HS-5 (cell line): ENCODE measurements around the gene ERFL.
"Not testable (repeated sequence)": the region's sequence is repeated elsewhere in the genome, so short reads cannot be mapped to it uniquely, and the experiment has no call there.

Experiments
- DNase-seq: peaks from one replicate; pipeline ENCODE4 v3.0.0-alpha.2; 2012; ENCODE audit warnings: low read depth

ERFL gene

GRCh38 chr19:41877916-41878905 lies 50.0 kb downstream of the ERFL start:
- no peak for DNase-seq

- no peak for DNase-seq
Observed at GRCh38 chr19:41876847-41877832, 51.1 kb downstream of the ERFL start, which contains the start of gene CD79A. Gene CD79A, plus strand, starts transcription at chr19:41877279. Its CDS starts 26 bp downstream, at chr19:41877305.

DNA sequence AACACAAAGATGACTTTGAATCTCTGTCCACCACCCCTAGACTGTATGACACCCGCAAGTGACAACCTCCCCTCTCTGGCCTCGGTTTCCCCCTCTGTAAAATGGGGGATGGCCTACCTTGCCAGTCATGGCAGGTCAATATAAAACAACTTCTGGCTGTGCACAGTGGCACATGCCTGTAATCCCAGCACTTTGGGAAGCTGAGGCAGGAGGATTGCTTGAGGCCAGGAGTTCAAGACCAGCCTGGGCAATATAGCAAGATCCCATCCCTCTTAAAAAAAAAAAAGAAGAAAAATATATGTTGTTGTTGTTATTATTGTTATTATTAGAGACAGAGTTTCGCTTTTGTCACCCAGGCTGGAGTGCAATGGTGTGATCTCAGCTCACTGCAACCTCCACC lies 52.3 kb downstream of the ERFL start:
- not testable (repeated sequence) for DNase-seq

- DNase-seq: no peak
Observed at GRCh38 chr19:41872775-41873647, 55.2 kb downstream of the ERFL start.

GRCh38 chr19:41872384-41872774 lies 55.9 kb downstream of the ERFL start:
- no peak for DNase-seq

DNA sequence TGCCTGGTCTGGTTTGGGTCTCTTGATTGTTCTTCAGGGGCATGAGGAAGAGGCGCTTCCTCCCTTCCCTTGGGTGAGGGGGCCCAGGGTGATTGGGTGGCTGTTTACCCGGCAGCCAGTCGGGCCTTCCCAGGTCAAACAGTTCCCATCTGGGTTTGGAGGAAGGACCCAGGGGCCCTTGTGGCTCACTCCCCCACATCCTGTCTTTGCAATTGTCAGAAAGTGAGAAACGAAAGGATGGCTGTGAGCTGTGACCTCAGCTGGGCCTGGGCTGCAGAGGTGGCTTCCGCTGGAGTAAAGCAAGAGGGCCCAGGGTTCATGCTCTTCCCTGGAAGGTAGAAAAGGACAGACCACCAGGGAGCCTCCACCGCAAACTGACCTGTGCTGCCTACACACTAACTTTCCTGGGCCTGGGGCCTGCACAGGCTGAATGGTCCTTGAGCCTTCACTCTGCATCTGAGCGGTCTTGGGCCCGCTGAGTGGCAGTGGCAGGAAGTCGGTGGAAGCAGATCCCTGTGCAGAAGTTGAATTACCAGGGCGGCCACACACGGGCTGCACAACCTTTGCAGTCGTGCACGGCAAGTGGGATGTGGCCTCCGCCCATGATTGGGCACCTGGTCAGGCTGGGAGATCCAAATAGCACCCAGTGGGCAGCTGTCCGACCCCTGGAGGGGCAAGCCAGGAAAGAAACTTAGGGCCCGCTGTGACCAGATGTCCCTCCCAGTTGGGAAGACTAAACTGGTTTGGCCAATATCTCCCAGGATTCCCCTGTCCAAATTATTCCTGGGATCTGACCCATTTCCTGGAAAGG lies 56.5 kb downstream of the ERFL start:
- no peak for DNase-seq

DNA sequence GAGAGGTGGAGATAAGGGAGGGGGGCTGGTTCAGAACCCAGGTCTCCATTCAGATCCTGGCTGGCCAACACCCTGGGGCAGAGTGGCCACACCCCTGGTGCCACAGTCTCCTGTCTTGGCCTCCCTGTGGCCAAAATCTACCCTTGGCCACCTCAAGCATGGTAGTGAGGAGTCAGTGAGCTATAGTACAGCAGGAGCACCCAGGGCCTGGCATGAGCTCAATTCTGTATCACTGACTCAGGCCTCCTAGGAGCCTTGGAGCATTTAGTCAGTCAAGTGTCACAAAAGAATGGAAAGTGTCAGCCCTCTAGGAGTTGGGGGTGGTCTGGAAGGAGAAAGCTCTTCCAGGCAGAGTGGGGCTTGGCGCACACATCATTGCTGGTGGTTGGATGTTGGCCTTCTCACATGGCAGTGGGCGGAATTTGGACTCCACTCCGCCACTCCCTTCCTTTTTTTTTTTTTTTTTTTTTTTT lies 57.8 kb downstream of the ERFL start:
- DNase-seq: no peak

DNA sequence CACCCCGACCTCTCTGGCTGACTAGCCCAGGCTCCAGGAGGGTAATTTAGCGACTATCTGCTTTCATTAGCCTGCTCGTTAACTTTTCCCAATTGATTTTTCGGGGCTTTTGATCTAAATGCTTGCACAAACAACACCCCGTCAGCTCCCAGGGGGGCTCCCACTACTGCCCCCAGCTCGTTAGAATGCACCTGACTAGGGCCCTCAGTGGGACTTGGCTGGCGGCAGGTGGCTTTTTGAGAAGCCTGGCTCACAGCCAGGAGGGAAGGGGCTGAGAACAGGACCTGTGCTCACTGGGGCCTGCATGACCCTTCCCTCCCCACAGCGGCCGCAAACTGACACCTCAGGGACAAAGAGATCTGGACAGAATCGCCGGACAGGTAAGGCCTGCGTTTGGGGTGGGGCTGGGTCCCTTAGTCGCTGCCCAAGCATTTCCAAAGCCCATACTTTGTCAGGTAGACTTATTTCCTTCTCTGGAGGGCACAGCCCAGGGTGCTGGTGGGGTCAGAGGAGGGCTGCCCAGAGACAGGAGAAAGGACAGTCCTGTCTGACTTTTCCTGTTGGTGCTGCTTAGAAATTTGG lies 58.8 kb downstream of the ERFL start:
- DNase-seq: no peak

DNA sequence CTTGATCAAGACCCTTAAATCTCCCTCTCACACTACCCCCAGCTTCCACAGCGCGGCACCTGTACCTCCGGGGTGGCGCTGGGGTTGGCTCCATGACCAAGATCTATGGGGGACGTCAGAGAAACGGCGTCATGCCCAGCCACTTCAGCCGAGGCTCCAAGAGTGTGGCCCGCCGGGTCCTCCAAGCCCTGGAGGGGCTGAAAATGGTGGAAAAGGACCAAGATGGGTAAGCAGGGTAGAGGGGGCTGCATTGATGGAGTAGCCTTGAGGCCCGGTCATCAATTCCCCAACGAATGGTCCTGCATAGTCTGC lies 59.3 kb downstream of the ERFL start:
- DNase-seq: no peak

- no peak for DNase-seq
Observed at GRCh38 chr19:41868120-41868988, 59.9 kb downstream of the ERFL start.

DNA sequence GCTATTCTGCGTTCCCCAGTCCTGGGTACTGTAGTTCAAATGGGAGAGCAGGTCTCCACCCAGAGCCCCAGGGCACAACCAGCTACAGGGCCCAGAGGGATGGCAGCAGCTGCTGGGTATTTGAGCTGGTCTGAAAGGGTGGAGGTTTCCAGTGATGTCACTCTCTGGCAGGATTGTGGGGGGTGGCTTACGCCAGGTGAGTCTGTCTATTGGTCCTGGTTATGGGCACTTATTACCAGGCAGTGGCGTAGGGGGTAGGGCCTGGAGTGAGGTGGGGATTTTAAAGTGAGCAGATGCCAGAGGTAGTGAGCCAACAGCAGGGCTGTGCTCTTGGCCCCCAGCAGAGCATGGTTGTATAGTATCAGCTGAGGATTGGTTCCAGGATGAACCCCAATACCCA lies 62.0 kb downstream of the ERFL start:
- DNase-seq: no peak

GRCh38 chr19:41864374-41864773 lies 63.9 kb downstream of the ERFL start:
- no peak for DNase-seq

DNA sequence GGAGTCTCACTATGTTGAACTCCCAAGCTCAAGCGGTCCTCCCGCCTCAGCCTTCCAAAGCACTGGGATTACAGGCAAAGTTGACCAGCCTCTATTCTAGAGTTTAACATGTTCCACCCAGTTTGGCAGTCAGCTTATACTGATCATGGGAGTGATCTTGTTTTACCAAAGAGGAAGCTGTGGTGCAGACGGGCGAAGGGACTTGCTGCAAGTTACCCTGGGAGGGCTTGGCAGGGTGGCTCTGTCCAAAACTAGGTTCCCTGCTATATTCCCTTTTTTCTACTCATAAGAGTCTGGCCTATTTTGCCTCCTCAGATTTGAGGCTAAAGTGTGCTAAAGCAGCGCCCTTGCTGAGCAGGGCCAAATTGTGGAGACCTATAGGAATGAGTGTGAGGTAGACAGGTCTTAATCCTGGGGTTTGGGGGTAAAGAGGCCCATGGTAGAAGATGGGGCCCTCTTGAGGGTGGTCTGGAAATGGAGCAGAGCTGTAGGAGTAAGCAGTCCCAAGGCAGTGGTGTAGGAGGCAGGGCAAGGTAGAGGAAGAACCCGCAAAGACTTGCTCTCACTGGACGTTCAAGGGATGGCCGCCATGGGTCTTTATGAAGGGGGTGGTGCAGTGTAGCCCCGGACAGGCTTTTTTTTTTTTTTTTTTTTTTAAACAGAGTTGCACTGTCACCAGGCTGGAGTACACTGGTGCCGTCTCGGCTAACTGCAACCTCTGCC lies 64.9 kb downstream of the ERFL start:
- DNase-seq: no peak

DNA sequence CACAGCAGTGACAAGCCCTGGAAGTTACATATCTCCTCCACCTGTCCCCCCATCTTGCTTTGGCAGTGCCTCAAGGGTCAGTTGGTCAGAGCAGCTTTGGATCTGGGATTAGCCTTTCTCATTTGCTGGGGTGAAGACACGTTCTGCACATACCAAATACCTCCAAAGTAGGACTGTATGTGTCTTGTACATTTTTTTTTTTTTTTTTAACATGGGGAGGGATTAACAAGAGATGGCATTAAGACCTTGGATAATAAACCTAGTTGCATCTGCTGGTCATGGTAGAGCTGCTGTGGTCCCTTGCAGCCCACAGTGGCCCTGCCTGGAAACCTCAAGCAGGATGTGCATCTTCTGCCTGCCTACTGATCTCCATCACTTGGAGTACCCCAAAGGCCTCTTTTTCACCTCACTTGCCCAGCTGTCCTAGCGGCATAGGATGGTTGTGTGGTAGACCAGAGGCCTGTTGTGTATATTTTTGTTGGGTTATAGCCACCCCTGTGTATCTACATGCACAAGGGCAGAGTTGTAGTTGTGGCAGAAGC lies 65.7 kb downstream of the ERFL start:
- no peak for DNase-seq

- no peak for DNase-seq
Observed at GRCh38 chr19:41861846-41862245, 66.4 kb downstream of the ERFL start.

GRCh38 chr19:41861116-41861768 lies 67.0 kb downstream of the ERFL start:
- DNase-seq: no peak

DNA sequence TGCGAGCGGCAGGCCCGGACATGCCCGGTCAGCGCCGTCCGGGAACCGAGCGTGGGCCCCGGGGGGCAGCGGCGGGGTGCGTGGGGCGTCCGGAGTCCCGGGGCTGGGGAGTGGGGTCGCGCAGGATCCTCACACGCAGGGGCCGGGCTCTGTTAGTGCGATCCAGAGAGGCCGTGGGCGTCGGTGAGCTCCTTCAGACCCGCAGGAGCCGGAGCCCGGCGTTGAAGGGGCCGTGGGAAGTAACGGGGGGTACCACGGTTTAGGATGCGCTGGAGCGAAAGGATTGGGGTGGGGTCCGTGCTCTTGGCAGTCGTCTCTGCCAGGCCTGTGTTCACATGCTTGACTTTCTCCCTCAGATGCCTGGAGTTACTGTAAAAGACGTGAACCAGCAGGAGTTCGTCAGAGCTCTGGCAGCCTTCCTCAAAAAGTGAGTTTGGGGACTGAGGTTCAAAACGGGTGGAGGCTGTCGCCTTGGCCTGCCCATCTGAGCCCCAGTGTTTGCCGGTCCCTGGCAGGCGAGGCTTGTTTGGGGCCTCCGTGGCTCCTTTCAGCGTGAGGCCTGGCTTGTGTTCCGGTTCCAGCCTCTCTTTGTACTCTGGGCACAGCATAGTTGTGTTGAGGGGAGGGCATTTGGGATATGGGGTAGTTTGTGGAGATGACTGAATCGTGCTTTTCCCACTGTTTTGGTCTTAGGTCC lies 67.7 kb downstream of the ERFL start:
- DNase-seq: no peak
